CD8-positive, alpha-beta memory T cell (primary cell): ENCODE results near the gene IGFBP2. TPM values are rescaled to one million over a fixed set of nuclear protein-coding genes. Genes with fewer than 3 reads are reported as not detected.

Experiments
- CTCF ChIA-PET: fragments of 350-600 bp; sonication (Branson Sonifier 250); formaldehyde crosslinking; loops from one replicate; lab custom pipeline; 2021; ENCODE audit warnings: antibody characterized with exemption; lab: Charles Lee
- POLR2A ChIA-PET: fragments of 350-600 bp; sonication (Branson Sonifier 250); formaldehyde crosslinking; loops from one replicate; lab custom pipeline; 2021; ENCODE audit warnings: antibody characterized with exemption; lab: Charles Lee
- DNase-seq, 5 donors: peaks; one replicate each; pipeline versions ENCODE4 v3.0.0 to v3.0.0-alpha.2; 2020 to 2022; ENCODE audit warnings: mixed read lengths in 1 of 5
- H3K27ac ChIP-seq: one replicate; pipeline ENCODE4 v1.7.0; 2013; ENCODE audit warnings: low read depth, mild to moderate bottlenecking, low read length, moderate library complexity
- H3K27me3 ChIP-seq: 2 replicates; pipeline ENCODE4 v1.7.0; 2013; ENCODE audit warnings: low read length, mild to moderate bottlenecking; ENCODE audit not compliant: insufficient read depth, poor library complexity, severe bottlenecking
- H3K36me3 ChIP-seq: 2 replicates; pipeline ENCODE4 v1.7.0; 2013; ENCODE audit warnings: mild to moderate bottlenecking, low read length, moderate library complexity; ENCODE audit not compliant: insufficient read depth
- H3K4me1 ChIP-seq: 2 replicates; pipeline ENCODE4 v1.7.0; 2013; ENCODE audit warnings: mild to moderate bottlenecking, low read length, moderate library complexity; ENCODE audit not compliant: insufficient read depth
- H3K4me3 ChIP-seq: 2 replicates; pipeline ENCODE4 v1.7.0; 2013; ENCODE audit warnings: mild to moderate bottlenecking, low read length
- H3K9me3 ChIP-seq: 2 replicates; pipeline ENCODE4 v1.7.0; 2013; ENCODE audit warnings: mild to moderate bottlenecking, low read length
- H3K27ac Mint-ChIP-seq, 8 donors: one replicate each; pipeline ENCODE4 v1.8.0; 2020 to 2021; ENCODE audit warnings: mixed read lengths in 8 of 8, mild to moderate bottlenecking in 6 of 8, inconsistent platforms in 3 of 8, moderate library complexity in 3 of 8
- H3K27me3 Mint-ChIP-seq, 2 donors: one replicate each; pipeline ENCODE4 v1.8.0; 2020 to 2021; ENCODE audit warnings: mixed read lengths in 2 of 2, mild to moderate bottlenecking in 1 of 2, moderate library complexity in 1 of 2
- H3K36me3 Mint-ChIP-seq, 3 donors: one replicate each; pipeline ENCODE4 v1.8.0; 2020 to 2021; ENCODE audit warnings: mixed read lengths in 3 of 3, inconsistent platforms in 1 of 3, mild to moderate bottlenecking in 1 of 3
- H3K4me1 Mint-ChIP-seq, 3 donors: one replicate each; pipeline ENCODE4 v1.8.0; 2020 to 2021; ENCODE audit warnings: mixed read lengths in 3 of 3, inconsistent platforms in 1 of 3, mild to moderate bottlenecking in 1 of 3
- H3K4me3 Mint-ChIP-seq, 7 donors: one replicate each; pipeline ENCODE4 v1.8.0; 2020 to 2021; ENCODE audit warnings: mixed read lengths in 7 of 7, mild to moderate bottlenecking in 6 of 7, moderate library complexity in 4 of 7, inconsistent platforms in 2 of 7
- H3K9me3 Mint-ChIP-seq, 5 donors: one replicate each; pipeline ENCODE4 v1.8.0; 2020 to 2022; ENCODE audit warnings: mixed read lengths in 5 of 5, mild to moderate bottlenecking in 3 of 5, moderate library complexity in 2 of 5, inconsistent platforms in 1 of 5
- polyA plus RNA-seq: library from polyadenylated mRNA; unstranded; fragments of 300-500 nt; fragmentation: Illumina TruSeq; gene quantifications from one replicate; pipeline ENCODE4 v1.2.3, GENCODE V29; 2021
- total RNA-seq, 2 experiments: library from RNA; stranded (reverse); gene quantifications; one replicate each; pipeline ENCODE4 v1.2.3, GENCODE V29; 2021

Gene IGFBP2
- total and polyA plus RNA-seq, 3 experiments from 2014 or later: 0.84 to 1.2 (median 1.1) TPM

GRCh38 chr2:216651351-216651881 is 18.2 kb downstream of the IGFBP2 start:
- POLR2A ChIA-PET: no interaction called here
- H3K36me3 Mint-ChIP-seq: peaks cover 0 to under 1% (median 0%) of the 10 kb centered on the region in 3 donors

GRCh38 chr2:216652566-216652965 is 19.3 kb downstream of the IGFBP2 start:
- H3K27me3 Mint-ChIP-seq: peaks cover 6 to 17% of the 10 kb centered on the region in 2 donors
- no peak overlapping the region for H3K27ac ChIP-seq
- H3K36me3 ChIP-seq: no peaks in the 10 kb centered on the region
- no peaks in the 10 kb centered on the region for H3K27me3 ChIP-seq
- no peaks in the 10 kb centered on the region for H3K4me1 Mint-ChIP-seq
- no peak for DNase-seq
- H3K27ac Mint-ChIP-seq: no peak overlapping the region
- POLR2A ChIA-PET: no interaction called here
- H3K4me1 ChIP-seq: no peaks in the 10 kb centered on the region
- H3K36me3 Mint-ChIP-seq: no peaks in the 10 kb centered on the region
- no peak overlapping the region for H3K4me3 ChIP-seq
- H3K4me3 Mint-ChIP-seq: no peak overlapping the region
- CTCF ChIA-PET: interaction anchor here (0.9 to 2.3 kb wide), 2 partner anchors 14 to 33 kb away, joined by 3 to 6 read pairs; no protein-coding TSS in a partner anchor
- H3K9me3 ChIP-seq: no peaks in the 10 kb centered on the region
- no peaks in the 10 kb centered on the region for H3K9me3 Mint-ChIP-seq

More at GRCh38 chr2:216651351-216651881, 18.2 kb downstream of the IGFBP2 start:
- no peak overlapping the region for H3K4me3 Mint-ChIP-seq
- H3K27me3 ChIP-seq: no peaks in the 10 kb centered on the region
- peaks cover 6 to 23% of the 10 kb centered on the region in 2 donors for H3K27me3 Mint-ChIP-seq
- H3K9me3 Mint-ChIP-seq: no peaks in the 10 kb centered on the region
- peak overlapping the region in 1 of 8 donors; percentile 61 for H3K27ac Mint-ChIP-seq
- no peaks in the 10 kb centered on the region for H3K36me3 ChIP-seq
- CTCF ChIA-PET: no interaction called here
- no peaks in the 10 kb centered on the region for H3K4me1 Mint-ChIP-seq
- no peak for DNase-seq
- H3K27ac ChIP-seq: no peak overlapping the region
- no peaks in the 10 kb centered on the region for H3K4me1 ChIP-seq
- H3K4me3 ChIP-seq: no peak overlapping the region
- no peaks in the 10 kb centered on the region for H3K9me3 ChIP-seq

GRCh38 chr2:216653093-216653799 is 20.0 kb downstream of the IGFBP2 start:
- Histone ChIP-seq H3K27ac (no peak overlapping the region), H3K27me3 (no peaks in the 10 kb centered on the region), H3K4me1 (no peaks in the 10 kb centered on the region), H3K4me3 (no peak overlapping the region), H3K9me3 (no peaks in the 10 kb centered on the region), H3K36me3 (no peaks in the 10 kb centered on the region)
- DNase-seq: no peak
- H3K9me3 Mint-ChIP-seq: no peaks in the 10 kb centered on the region
- H3K4me1 Mint-ChIP-seq: no peaks in the 10 kb centered on the region
- CTCF ChIA-PET: interaction anchor here (0.9 to 2.3 kb wide), 2 partner anchors 13 to 33 kb away, joined by 3 to 6 read pairs; no protein-coding TSS in a partner anchor
- H3K27me3 Mint-ChIP-seq: peaks cover 6 to 22% of the 10 kb centered on the region in 2 donors
- no peak overlapping the region for H3K4me3 Mint-ChIP-seq
- POLR2A ChIA-PET: no interaction called here
- H3K36me3 Mint-ChIP-seq: no peaks in the 10 kb centered on the region
- H3K27ac Mint-ChIP-seq: no peak overlapping the region

- no peaks in the 10 kb centered on the region for H3K4me1 Mint-ChIP-seq
- ChIA-PET POLR2A (no interaction called here), CTCF (interaction anchor here (2.3 kb wide), 1 partner anchor 13 kb away, joined by 6 read pairs; no protein-coding TSS in a partner anchor)
- Histone ChIP-seq H3K9me3 (no peaks in the 10 kb centered on the region), H3K4me1 (no peaks in the 10 kb centered on the region), H3K27ac (no peak overlapping the region), H3K36me3 (no peaks in the 10 kb centered on the region), H3K27me3 (no peaks in the 10 kb centered on the region), H3K4me3 (no peak overlapping the region)
- H3K4me3 Mint-ChIP-seq: no peak overlapping the region
- no peak for DNase-seq
- H3K27ac Mint-ChIP-seq: no peak overlapping the region
- no peaks in the 10 kb centered on the region for H3K36me3 Mint-ChIP-seq
- peaks cover 9 to 23% of the 10 kb centered on the region in 2 donors for H3K27me3 Mint-ChIP-seq
- no peaks in the 10 kb centered on the region for H3K9me3 Mint-ChIP-seq
Observed at GRCh38 chr2:216653931-216654365, 20.7 kb downstream of the IGFBP2 start.

GRCh38 chr2:216654528-216655052 is 21.4 kb downstream of the IGFBP2 start:
- no peaks in the 10 kb centered on the region for H3K9me3 ChIP-seq
- H3K27me3 ChIP-seq: no peaks in the 10 kb centered on the region
- H3K4me3 ChIP-seq: no peak overlapping the region
- no peaks in the 10 kb centered on the region for H3K9me3 Mint-ChIP-seq
- CTCF ChIA-PET: interaction anchor here (3.3 kb wide), 1 partner anchor 11 kb away, joined by 10 read pairs; no protein-coding TSS in a partner anchor
- H3K27ac ChIP-seq: no peak overlapping the region
- H3K36me3 ChIP-seq: no peaks in the 10 kb centered on the region
- no peak overlapping the region for H3K4me3 Mint-ChIP-seq
- H3K27me3 Mint-ChIP-seq: peaks cover 11 to 23% of the 10 kb centered on the region in 2 donors
- no peaks in the 10 kb centered on the region for H3K4me1 ChIP-seq
- no peaks in the 10 kb centered on the region for H3K36me3 Mint-ChIP-seq
- POLR2A ChIA-PET: no interaction called here
- DNase-seq: no peak
- H3K27ac Mint-ChIP-seq: no peak overlapping the region
- H3K4me1 Mint-ChIP-seq: no peaks in the 10 kb centered on the region

GRCh38 chr2:216657086-216657855 is 24.1 kb downstream of the IGFBP2 start:
- no peaks in the 10 kb centered on the region for H3K27me3 ChIP-seq
- POLR2A ChIA-PET: no interaction called here
- H3K36me3 ChIP-seq: no peaks in the 10 kb centered on the region
- CTCF ChIA-PET: interaction anchor here (3.3 kb wide), 1 partner anchor 9 kb away, joined by 10 read pairs; no protein-coding TSS in a partner anchor
- H3K36me3 Mint-ChIP-seq: no peaks in the 10 kb centered on the region
- no peaks in the 10 kb centered on the region for H3K4me1 ChIP-seq
- H3K9me3 ChIP-seq: no peaks in the 10 kb centered on the region
- no peak overlapping the region for H3K4me3 ChIP-seq
- peak overlapping the region in 1 of 8 donors; percentile 93 for H3K27ac Mint-ChIP-seq
- H3K4me1 Mint-ChIP-seq: no peaks in the 10 kb centered on the region
- H3K27ac ChIP-seq: no peak overlapping the region
- H3K27me3 Mint-ChIP-seq: peaks cover 10 to 13% of the 10 kb centered on the region in 2 donors
- DNase-seq: peak in 1 of 5 donors; percentile 25
- H3K4me3 Mint-ChIP-seq: no peak overlapping the region
- no peaks in the 10 kb centered on the region for H3K9me3 Mint-ChIP-seq

GRCh38 chr2:216657980-216658379 is 24.8 kb downstream of the IGFBP2 start:
- no peaks in the 10 kb centered on the region for H3K27me3 ChIP-seq
- no peaks in the 10 kb centered on the region for H3K36me3 Mint-ChIP-seq
- no peak overlapping the region for H3K27ac ChIP-seq
- no peaks in the 10 kb centered on the region for H3K9me3 ChIP-seq
- no peak for DNase-seq
- H3K36me3 ChIP-seq: no peaks in the 10 kb centered on the region
- peaks cover 7 to 9% of the 10 kb centered on the region in 2 donors for H3K27me3 Mint-ChIP-seq
- no peaks in the 10 kb centered on the region for H3K4me1 Mint-ChIP-seq
- CTCF ChIA-PET: interaction anchor here (3.3 kb wide), 1 partner anchor 8 kb away, joined by 10 read pairs; no protein-coding TSS in a partner anchor
- no peak overlapping the region for H3K27ac Mint-ChIP-seq
- no peaks in the 10 kb centered on the region for H3K4me1 ChIP-seq
- no peak overlapping the region for H3K4me3 Mint-ChIP-seq
- no peak overlapping the region for H3K4me3 ChIP-seq
- H3K9me3 Mint-ChIP-seq: no peaks in the 10 kb centered on the region
- POLR2A ChIA-PET: no interaction called here
